Heart left ventricle (tissue), 16 donors: ENCODE measurements around the gene NDUFB5. TPM values are rescaled to one million over a fixed set of nuclear protein-coding genes. Genes with fewer than 3 reads are reported as not detected.

Source experiments
- ATAC-seq, 4 donors: fragments of 200-7000 bp; cut with Tn5 transposase; one replicate each; pipeline ENCODE4 v1.9.1; 2020 to 2022; ENCODE audit warnings: moderate library complexity in 4 of 4, mild to moderate bottlenecking in 3 of 4, moderate number of reproducible peaks in 1 of 4
- DNase-seq, 5 donors: peaks; one replicate each; pipeline ENCODE4 v3.0.0-alpha.2; 2020
- H3K27ac ChIP-seq, 12 donors: fragments of 200-600 bp; sonication (generic) in 4 of 12; one replicate each; pipeline versions ENCODE4 v1.5.0 to v1.8.0; 2016 to 2022; ENCODE audit warnings: mild to moderate bottlenecking in 2 of 12
- H3K27me3 ChIP-seq, 9 donors: fragments of 200-600 bp; sonication (generic) in 2 of 9; one replicate each; pipeline versions ENCODE4 v1.5.1 to v1.8.0; 2016 to 2022; ENCODE audit warnings: mild to moderate bottlenecking in 3 of 9
- H3K36me3 ChIP-seq, 9 donors: fragments of 200-600 bp; sonication (generic) in 2 of 9; one replicate each; pipeline versions ENCODE4 v1.5.0 to v1.8.0; 2018 to 2022; ENCODE audit warnings: mild to moderate bottlenecking in 2 of 9
- H3K4me1 ChIP-seq, 12 donors: fragments of 200-600 bp; sonication (generic) in 4 of 12; one replicate each; pipeline versions ENCODE4 v1.5.0 to v1.8.0; 2016 to 2022; ENCODE audit warnings: mild to moderate bottlenecking in 3 of 12
- H3K4me3 ChIP-seq, 12 donors: fragments of 200-600 bp; sonication (generic) in 4 of 12; one replicate each; pipeline versions ENCODE4 v1.5.0 to v1.8.0; 2017 to 2022; ENCODE audit warnings: mild to moderate bottlenecking in 9 of 12, moderate library complexity in 4 of 12
- H3K9me3 ChIP-seq, 12 donors: fragments of 200-600 bp; sonication (generic) in 4 of 12; one replicate each; pipeline versions ENCODE4 v1.5.0 to v1.8.0; 2016 to 2022; ENCODE audit warnings: mild to moderate bottlenecking in 1 of 12
- CTCF ChIP-seq, 12 donors: fragments of 200-600 bp; sonication (generic) in 4 of 12; IDR thresholded peaks; one replicate each; pipeline versions ENCODE4 v1.5.0 to v1.8.0; 2018 to 2022; ENCODE audit warnings: antibody characterized with exemption in 12 of 12, mild to moderate bottlenecking in 5 of 12
- POLR2A ChIP-seq, 2 donors: fragments of 450-650 bp; IDR thresholded peaks; one replicate each; pipeline ENCODE4 v1.6.1; 2017; ENCODE audit warnings: antibody characterized with exemption in 2 of 2, mild to moderate bottlenecking in 2 of 2, moderate library complexity in 2 of 2
- WGBS, 4 donors: extraction: QIAGEN DNeasy Blood & Tissue Kit in 2 of 4; methylation state at CpG; one replicate each; pipeline versions ENCODE4 v1.1.5 to v1.1.7; 2013 to 2018; 5-methylcytosine and 5-hydroxymethylcytosine counted together
- intact Hi-C, 10 donors: fragments of 100-400 bp; cut with DNase I; formaldehyde crosslinking; loops; one replicate each; pipeline versions ENCODE4 v1.11.1 to v1.14.2; 2022
- polyA plus RNA-seq, 2 donors: library from polyadenylated mRNA; stranded (reverse); fragments of 200-250 nt; gene quantifications; one replicate each; pipeline ENCODE4 v1.2.3, GENCODE V29; 2013
- total RNA-seq, 9 donors: library from RNA; depleted of rRNA in 2 of 9; stranded (reverse); fragments of >200 nt in 2 of 9; fragmentation: NEBNext Ultra II Directional in 3 of 9; extraction: Animal tissue kit (Norgen Biotek cat#: 25700) in 3 of 9; gene quantifications; one replicate each; pipeline versions ENCODE4 v1.1.0 to v1.2.4, GENCODE V29; 2016 to 2023
- donor health status: ischemic (EF 13 %, LVEDD 7.1; RV severe dilation, severe dysfunction).
- donor health status: healthy with polysubstance abuse.
- donor health status: DM: no; HTN: yes; CAD: no.
- donor health status: DM: no; HTN: no; CAD: no.
- donor health status: ischemic (EF 25% LVEDD 6.9; RV normal size, moderate dysfunction).
- donor health status: ischemic (EF 25% LVEDD 5.7; RV mildly dilated, moderate dysfunction).
- donor health status: healthy.
- donor health status: DM: yes; HTN: yes; CAD: no.
- donor health status: ischemic (EF 35%, LVEDD 5.7; RV mildly dilated, moderate dysfunction).
- donor health status: nonischemic (EF 11% LVEDD 7.7; RV severe dilation, severe dysfunction).
- donor health status: DM: yes; HTN: yes; CAD: no.
- donor health status: PGD.
- donor health status: ischemic (EF 29% LVEDD 5.4; RV normal size, mild dysfunction).
- donor health status: nonischemic (EF 23%, LVEDD 6.1; RV moderate dilation, normal function).

NDUFB5 gene
- total and polyA plus RNA-seq, 11 donors = 138 to 383 (median 317) TPM

DNA sequence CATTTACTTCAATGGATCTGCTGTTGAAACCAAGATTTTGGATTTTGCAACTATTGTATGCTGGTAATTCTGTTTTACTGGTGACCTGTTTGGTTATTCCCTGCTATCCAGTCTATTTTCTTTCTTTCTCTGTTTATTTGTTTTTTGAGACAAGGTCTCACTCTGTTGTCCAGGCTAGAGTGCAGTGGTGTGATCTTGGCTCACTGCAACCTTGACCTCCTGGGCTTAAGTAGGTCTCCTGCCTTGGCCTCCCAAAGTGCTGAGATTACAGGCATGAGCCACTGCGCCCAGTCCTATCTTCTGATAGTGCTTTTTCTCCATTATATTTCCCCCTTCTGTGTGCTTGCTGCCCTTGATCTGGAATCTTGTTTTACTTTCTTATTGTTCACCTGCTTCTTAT is 63.8 kb downstream of the NDUFB5 start:
- H3K4me1 ChIP-seq = peaks cover 0 to 90% (median 29%) of the 10 kb centered on the region in 12 donors
- no peak overlapping the region for H3K27ac ChIP-seq
- no peaks in the 10 kb centered on the region for H3K9me3 ChIP-seq
- H3K4me3 ChIP-seq = no peak overlapping the region
- DNase-seq = no peak
- 89 to 93% (median 92%) methylated on average over 1 of the region's 1 CpG for WGBS, 4 donors
- H3K36me3 ChIP-seq = no peaks in the 10 kb centered on the region
- no peaks in the 10 kb centered on the region for H3K27me3 ChIP-seq
- ATAC-seq = no peak
- no peak for TF ChIP-seq POLR2A (IDR thresholded peaks at IDR 0.05)
- no peak for TF ChIP-seq CTCF (IDR thresholded peaks at IDR 0.05)
- intact Hi-C loops = loop anchor here in 1 of 10 donors (5.0 kb wide), 1 partner anchor 44 kb away; no protein-coding TSS in a partner anchor

GRCh38 chr3:179670311-179670710 is 65.7 kb downstream of the NDUFB5 start:
- ATAC-seq (no peak), DNase-seq (no peak)
- no peak overlapping the region for H3K4me3 ChIP-seq
- TF ChIP-seq POLR2A (IDR thresholded peaks at IDR 0.05) = no peak
- TF ChIP-seq CTCF (IDR thresholded peaks at IDR 0.05) = no peak
- H3K9me3 ChIP-seq = no peaks in the 10 kb centered on the region
- no peaks in the 10 kb centered on the region for H3K36me3 ChIP-seq
- no peaks in the 10 kb centered on the region for H3K27me3 ChIP-seq
- H3K27ac ChIP-seq = peak overlapping the region in 2 of 12 donors; percentile 17 to 18
- intact Hi-C loops = no loop called here
- peaks cover 0 to 85% (median 23%) of the 10 kb centered on the region in 12 donors for H3K4me1 ChIP-seq
- WGBS, 4 donors = 72 to 85% (median 82%) methylated on average over 8 of the region's 8 CpGs

GRCh38 chr3:179671309-179671708 is 66.7 kb downstream of the NDUFB5 start:
- H3K27ac ChIP-seq = peak overlapping the region in 6 of 12 donors; percentile 10 to 43 (median 26)
- H3K4me1 ChIP-seq = peaks cover 0 to 75% (median 19%) of the 10 kb centered on the region in 12 donors
- TF ChIP-seq POLR2A (IDR thresholded peaks at IDR 0.05) (no peak), CTCF (IDR thresholded peaks at IDR 0.05) (no peak)

DNA sequence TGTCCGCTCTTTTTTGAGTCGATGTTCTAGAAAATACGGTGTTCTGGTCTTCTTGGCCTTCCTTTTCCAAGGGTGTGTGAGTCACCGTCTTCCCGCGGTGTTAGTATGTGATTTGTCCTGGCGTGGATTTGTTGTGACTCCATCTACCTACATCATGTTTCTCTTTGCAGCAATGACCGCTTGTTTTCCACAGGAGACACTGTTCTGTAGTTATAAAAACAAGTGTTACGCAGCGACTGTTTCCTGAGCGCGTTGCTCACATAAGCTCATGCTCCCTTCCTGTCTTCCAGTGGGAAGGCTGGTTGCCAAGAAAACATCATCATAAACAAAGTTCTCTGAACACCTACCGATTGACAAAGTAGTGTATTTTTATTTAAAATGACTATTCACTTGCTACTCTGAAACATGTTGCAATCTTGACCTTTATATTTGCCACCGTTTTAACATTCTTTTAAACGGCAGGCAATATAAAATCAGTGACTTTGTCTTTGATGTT is 67.2 kb downstream of the NDUFB5 start:
- H3K36me3 ChIP-seq = no peaks in the 10 kb centered on the region
- WGBS, 4 donors = 44 to 60% (median 51%) methylated on average over 15 of the region's 15 CpGs
- peaks cover 0 to 70% (median 17%) of the 10 kb centered on the region in 12 donors for H3K4me1 ChIP-seq
- DNase-seq (peak in 1 of 5 donors; percentile 16), ATAC-seq (peak; percentile 41 to 78 (median 44))
- peak overlapping the region in 4 of 12 donors; percentile 7 to 30 (median 8) for H3K4me3 ChIP-seq
- intact Hi-C loops = no loop called here
- TF ChIP-seq CTCF (IDR thresholded peaks at IDR 0.05) (no peak), POLR2A (IDR thresholded peaks at IDR 0.05) (no peak)
- H3K27ac ChIP-seq = peak overlapping the region in 6 of 12 donors; percentile 10 to 43 (median 26)
- H3K27me3 ChIP-seq = no peaks in the 10 kb centered on the region
- H3K9me3 ChIP-seq = no peaks in the 10 kb centered on the region

More at GRCh38 chr3:179671309-179671708, 66.7 kb downstream of the NDUFB5 start:
- intact Hi-C loops = no loop called here
- Histone ChIP-seq H3K4me3 (peak overlapping the region in 3 of 12 donors; percentile 7 to 30 (median 8)), H3K9me3 (no peaks in the 10 kb centered on the region), H3K36me3 (no peaks in the 10 kb centered on the region), H3K27me3 (no peaks in the 10 kb centered on the region)
- 71 to 84% (median 79%) methylated on average over 1 of the region's 1 CpG for WGBS, 4 donors
- DNase-seq = no peak
- ATAC-seq = no peak
